NCI-H2196 treated with DMSO at 0.1 percent for 48 hours (cell line): ENCODE measurements around the gene USP51.
"Not testable (repeated sequence)": the region's sequence is repeated elsewhere in the genome, so short reads cannot be mapped to it uniquely, and the experiment has no call there.

Source experiments
- DNase-seq: peaks from one replicate; lab custom pipeline; 2025; ENCODE audit not compliant: unreplicated experiment; lab: John Stamatoyannopoulos, UW

USP51 gene

DNA sequence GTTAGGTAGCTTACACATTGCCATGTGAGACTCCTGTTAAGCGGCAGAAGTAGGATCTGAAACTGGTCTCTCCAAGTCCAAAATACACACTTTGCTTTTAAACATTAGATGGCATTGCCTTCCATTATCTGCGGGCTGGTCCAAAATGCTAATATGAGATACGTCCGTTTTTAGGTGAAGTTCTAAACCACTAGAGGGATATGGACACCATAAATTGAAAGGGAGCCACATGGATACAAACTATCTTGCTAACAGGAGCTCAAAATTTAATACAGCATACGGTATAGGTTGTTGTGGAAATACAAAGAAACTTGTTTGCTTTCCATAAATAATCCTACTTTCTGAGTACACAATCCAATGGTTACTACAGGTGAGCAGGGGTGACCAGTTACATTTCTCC lies 23.9 kb downstream of the USP51 start:
- DNase-seq = not testable (repeated sequence)

DNA sequence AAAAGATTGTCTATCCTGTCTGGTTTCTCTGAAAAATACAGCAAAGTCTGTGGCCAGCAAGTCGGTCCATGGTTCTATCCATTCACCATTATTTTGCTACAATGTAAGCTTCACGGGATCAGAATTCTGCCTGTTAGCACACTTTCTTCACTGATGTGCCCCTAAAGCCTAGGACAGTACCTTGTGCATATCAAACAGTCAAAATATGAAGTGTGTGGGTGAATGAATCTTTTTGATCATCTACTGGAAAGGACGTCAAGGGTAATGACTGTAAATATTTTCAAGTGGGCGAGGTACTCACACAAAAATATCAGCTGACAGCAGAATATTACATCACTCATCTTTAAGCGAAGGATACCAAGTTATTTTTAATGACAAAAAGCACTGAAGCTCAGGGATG lies 24.5 kb downstream of the USP51 start:
- not testable (repeated sequence) for DNase-seq

DNA sequence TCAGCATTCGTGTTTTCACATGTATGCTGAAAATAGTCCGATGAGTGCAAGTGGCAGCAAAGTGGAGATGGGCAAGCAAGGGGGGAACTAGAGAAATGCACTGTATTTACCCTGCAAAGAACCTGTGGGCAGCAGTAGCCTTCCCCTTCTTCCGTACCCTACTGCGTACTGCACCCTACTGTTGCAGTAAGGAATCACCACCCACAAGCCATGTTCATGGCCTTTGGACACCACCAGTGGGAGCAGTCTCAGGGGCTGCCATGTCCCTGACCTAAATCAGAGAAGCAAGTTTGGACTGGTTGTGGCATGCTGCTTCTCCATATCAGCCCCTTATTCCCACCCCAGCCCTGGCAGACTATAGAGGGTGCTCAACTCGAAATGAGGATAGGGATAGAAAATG lies 25.6 kb downstream of the USP51 start:
- DNase-seq = not testable (repeated sequence)

DNA sequence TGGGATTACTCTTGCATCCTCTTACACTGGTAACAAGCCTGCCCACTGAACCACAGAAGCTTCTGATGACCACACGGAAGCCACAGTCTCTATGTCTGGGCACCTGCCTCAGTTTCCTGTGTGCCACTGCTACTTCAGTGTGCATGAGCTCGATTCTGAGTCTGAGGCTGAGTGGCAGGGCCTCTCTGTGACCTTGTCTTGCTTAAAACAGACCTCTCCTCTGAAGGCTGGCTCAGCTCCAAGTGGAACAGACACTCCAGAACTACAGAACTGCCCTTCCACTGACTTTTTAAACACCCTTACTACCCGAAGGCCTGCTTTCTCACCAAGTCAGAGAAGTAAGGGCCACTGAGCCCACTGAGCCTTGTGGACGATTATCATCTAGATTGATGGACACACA lies 29.7 kb downstream of the USP51 start:
- DNase-seq = not testable (repeated sequence)

DNA sequence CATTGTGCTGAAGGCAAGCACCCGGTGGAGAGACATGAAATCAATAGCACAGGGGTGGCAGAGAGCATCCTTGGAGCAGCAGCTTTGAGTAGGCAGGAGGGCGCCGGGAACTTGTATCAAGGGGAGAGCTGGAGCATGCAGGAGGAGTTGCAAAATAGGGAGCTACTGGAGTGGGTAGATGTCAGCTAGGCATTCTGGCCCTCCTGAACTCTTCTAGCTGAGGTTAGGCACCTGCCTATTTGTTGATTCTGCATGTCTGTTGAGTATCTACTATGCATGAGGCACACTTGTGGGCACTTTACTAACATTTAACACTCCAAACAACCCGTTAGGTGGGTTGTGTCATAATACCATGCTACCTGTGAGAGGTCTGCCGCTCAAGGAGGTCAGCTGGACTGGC lies 30.2 kb downstream of the USP51 start:
- DNase-seq = not testable (repeated sequence)

DNA sequence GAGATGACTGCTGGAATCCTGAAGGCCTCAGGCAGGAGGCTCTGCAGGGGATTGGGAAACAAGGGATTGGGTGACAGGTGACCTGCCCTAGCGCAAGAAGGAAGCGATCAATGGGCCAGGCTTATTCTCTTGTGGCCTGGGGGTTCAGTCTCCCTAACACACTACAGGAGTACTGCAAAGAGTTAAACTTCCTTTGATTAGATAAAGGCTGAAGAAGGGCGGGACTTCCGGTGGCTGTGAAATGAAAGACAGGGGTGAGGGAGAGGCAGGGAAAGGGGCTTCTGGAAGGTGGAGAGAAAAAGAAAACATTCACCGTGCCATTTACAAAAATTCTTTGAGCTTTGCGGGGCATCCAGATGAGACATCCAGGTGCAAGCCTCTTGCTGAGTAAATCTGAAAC lies 33.9 kb downstream of the USP51 start:
- DNase-seq = not testable (repeated sequence)

DNA sequence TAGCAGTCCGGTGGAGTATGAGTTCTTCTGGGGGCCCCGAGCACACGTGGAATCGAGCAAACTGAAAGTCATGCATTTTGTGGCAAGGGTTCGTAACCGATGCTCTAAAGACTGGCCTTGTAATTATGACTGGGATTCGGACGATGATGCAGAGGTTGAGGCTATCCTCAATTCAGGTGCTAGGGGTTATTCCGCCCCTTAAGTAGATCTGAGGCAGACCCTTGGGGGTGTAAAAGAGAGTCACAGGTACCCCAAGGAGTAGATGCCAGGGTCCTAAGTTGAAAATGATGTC lies 36.9 kb downstream of the USP51 start:
- DNase-seq = no peak

DNA sequence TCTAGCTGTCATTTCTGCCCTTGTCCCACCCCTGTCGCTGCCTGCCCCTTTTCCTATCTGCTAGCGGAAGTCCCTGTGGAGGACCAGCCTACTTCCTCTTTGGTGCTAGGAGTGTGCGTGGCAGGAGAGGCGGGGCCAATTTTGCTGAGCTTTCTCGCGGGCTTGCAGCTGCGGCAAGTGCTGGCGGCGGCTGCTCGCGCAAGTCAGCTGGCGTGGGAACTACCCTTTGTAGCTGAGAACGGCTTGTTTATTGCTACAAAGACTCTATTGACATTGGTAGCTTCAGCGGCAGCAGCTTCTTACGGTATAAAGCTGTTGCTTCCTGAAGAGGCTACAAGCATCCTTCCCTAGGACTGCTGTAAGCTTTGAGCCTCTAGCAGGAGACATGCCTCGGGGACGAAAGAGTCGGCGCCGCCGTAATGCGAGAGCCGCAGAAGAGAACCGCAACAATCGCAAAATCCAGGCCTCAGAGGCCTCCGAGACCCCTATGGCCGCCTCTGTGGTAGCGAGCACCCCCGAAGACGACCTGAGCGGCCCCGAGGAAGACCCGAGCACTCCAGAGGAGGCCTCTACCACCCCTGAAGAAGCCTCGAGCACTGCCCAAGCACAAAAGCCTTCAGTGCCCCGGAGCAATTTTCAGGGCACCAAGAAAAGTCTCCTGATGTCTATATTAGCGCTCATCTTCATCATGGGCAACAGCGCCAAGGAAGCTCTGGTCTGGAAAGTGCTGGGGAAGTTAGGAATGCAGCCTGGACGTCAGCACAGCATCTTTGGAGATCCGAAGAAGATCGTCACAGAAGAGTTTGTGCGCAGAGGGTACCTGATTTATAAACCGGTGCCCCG lies 37.4 kb downstream of the USP51 start, which contains the start of gene MAGEH1:
Gene MAGEH1 (plus strand): TSS at position 138 of the 843 bp plus-strand sequence. CDS start 248 bp downstream, at position 386.
- DNase-seq = peak; percentile 39

DNA sequence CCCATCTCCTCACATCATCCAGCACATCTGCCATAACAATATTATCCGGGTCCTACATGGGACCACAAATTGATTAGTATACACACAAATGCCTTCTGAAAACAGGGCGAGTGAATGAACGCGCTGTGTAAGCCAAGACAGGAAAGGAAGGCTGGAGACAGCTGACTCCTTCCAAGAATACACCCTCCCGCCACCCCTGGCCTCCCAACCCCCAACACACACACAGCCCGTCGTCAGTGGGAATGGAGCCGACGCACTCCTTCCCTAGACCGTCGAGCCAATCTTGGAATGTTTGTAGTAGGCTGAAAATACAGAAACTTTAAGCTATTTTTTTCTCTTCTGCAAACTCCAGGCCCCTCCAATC lies 38.0 kb downstream of the USP51 start:
- no peak for DNase-seq

DNA sequence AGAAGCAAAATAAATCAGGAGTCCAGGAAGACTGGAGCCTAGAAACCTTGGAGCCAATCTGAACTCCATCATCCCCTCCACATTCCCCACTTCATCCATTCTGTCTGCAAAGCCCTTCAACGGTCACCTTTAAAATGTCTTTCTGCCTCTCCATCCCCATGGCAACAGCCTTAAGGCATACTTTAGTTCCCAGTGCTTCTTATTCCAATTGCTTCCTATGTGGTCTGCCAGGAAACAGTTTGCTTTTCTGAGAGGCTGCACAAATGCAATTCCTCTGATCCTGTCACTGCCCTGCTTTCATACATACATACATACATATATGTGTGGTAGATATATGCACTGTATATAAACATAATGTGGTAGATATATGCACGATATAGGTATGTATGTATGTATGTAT lies 38.5 kb downstream of the USP51 start:
- DNase-seq = no peak

DNA sequence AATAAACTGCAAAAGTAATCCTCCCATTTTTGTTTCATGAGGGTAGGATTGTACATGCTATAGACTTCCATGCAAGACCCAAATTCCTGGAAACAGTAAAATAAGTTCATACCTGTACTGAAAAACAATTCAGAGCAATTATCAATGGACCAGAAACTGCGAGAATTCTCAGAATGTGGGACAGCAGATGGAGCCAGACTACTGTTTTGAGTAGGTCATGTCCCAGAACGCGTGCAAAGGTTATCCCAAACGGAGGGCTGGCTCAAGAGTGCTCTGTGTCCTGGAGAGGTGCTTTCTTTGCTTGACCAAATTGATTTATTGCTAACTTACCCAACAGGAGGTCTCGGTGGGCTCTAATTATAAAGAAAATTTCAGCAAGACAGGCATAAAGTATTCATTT lies 39.4 kb downstream of the USP51 start:
- DNase-seq = no peak

DNA sequence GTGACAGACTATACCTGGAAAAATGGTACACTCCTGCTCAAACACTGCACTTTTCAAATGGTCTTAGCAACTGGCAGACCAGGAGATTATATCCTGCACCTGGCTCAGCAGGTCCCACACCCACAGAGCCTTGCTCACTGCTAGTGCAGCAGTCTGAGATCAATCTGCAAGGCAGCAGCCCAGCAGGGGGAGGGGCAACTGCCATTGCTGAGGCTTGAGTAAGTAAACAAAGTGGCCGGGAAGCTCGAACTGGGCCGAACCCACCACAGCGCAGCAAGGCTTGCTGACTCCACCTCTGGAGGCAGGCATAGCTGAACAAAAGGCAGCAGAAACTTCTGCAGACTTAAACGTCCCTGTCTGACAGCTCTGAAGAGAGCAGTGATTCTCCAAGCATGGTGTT lies 46.2 kb downstream of the USP51 start:
- not testable (repeated sequence) for DNase-seq
